Measurements from ENCODE around the gene APBA3.
A peak's percentile ranks its signal among the peaks of the same experiment; 100 is the strongest.
"Not testable (repeated sequence)": the region's sequence is repeated elsewhere in the genome, so short reads cannot be mapped to it uniquely, and the experiment has no call there.

Gene APBA3

GRCh38 chr19:3771000-3771905 lies 9.8 kb upstream of the APBA3 start:
- DNase-seq (ENCODE audit: low spot score): no peak

GRCh38 chr19:3770136-3770999 lies 8.9 kb upstream of the APBA3 start:
- DNase-seq (ENCODE audit: low spot score): no peak

GRCh38 chr19:3769494-3769893 lies 8.0 kb upstream of the APBA3 start:
- DNase-seq (ENCODE audit: low spot score): no peak

- no peak for DNase-seq (ENCODE audit: low spot score)
Observed at GRCh38 chr19:3768748-3769099, 7.2 kb upstream of the APBA3 start.

- DNase-seq (ENCODE audit: low spot score): no peak
Observed at GRCh38 chr19:3768015-3768747, 6.7 kb upstream of the APBA3 start.

GRCh38 chr19:3767050-3767449 lies 5.6 kb upstream of the APBA3 start:
- DNase-seq (ENCODE audit: low spot score): no peak

- DNase-seq (ENCODE audit: low spot score): no peak
Observed at GRCh38 chr19:3766520-3766919, 5.0 kb upstream of the APBA3 start.

GRCh38 chr19:3765757-3766156 lies 4.3 kb upstream of the APBA3 start:
- not testable (repeated sequence) for DNase-seq (ENCODE audit: low spot score)

GRCh38 chr19:3765121-3765520 lies 3.6 kb upstream of the APBA3 start:
- DNase-seq (ENCODE audit: low spot score): no peak

- DNase-seq (ENCODE audit: low spot score): peak; percentile 100
Observed at GRCh38 chr19:3762501-3763459, 1.3 kb upstream of the APBA3 start, which contains the start of gene MRPL54. MRPL54 (plus strand) TSS chr19:3762682; CDS start chr19:3762701, 19 bp downstream.

- no peak for DNase-seq (ENCODE audit: low spot score)
Observed at GRCh38 chr19:3762130-3762473, 610 bp upstream of the APBA3 start.

- no peak for DNase-seq (ENCODE audit: low spot score)
Observed at GRCh38 chr19:3760871-3761361, 576 bp downstream of the APBA3 start.

GRCh38 chr19:3759482-3760254 lies 1.8 kb downstream of the APBA3 start:
- no peak for DNase-seq (ENCODE audit: low spot score)

- not testable (repeated sequence) for DNase-seq (ENCODE audit: low spot score)
Observed at GRCh38 chr19:3758297-3758696, 3.2 kb downstream of the APBA3 start.

- not testable (repeated sequence) for DNase-seq (ENCODE audit: low spot score)
Observed at GRCh38 chr19:3757705-3758104, 3.8 kb downstream of the APBA3 start.

GRCh38 chr19:3753631-3754410 lies 7.7 kb downstream of the APBA3 start:
- DNase-seq (ENCODE audit: low spot score): no peak

- no peak for DNase-seq (ENCODE audit: low spot score)
Observed at GRCh38 chr19:3752492-3752891, 9.0 kb downstream of the APBA3 start.

- DNase-seq (ENCODE audit: low spot score): no peak
Observed at GRCh38 chr19:3751236-3751635, 10.3 kb downstream of the APBA3 start.

- DNase-seq (ENCODE audit: low spot score): no peak
Observed at GRCh38 chr19:3750211-3750610, 11.3 kb downstream of the APBA3 start.
